ENCODE results near the gene ID3.

- TF ChIP-seq CTCF (IDR thresholded peaks at IDR 0.05; ENCODE audit: insufficient read depth, low read depth, low read length) (no peak), EZH2 (IDR thresholded peaks at IDR 0.05; ENCODE audit: insufficient read depth, low read length) (no peak)
Measured at GRCh38 chr1:23555270-23555985, 3.9 kb downstream of the ID3 start.

All from astrocyte (in vitro differentiated cells and primary cell).